SK-N-SH treated with all-trans-retinoic acid at 6 μM for 48 hours (cell line): ENCODE measurements around the gene KLHDC3.

Source experiments
- ARNTL ChIP-seq: fragments of 450-650 bp; formaldehyde crosslinking; IDR thresholded peaks from 2 replicates; pipeline ENCODE4 v1.5.0; 2020; ENCODE audit warnings: low read depth, mild to moderate bottlenecking, moderate library complexity, borderline replicate concordance
- PPARA ChIP-seq: fragments of 250-450 bp; sonication (Bioruptor Pico); IDR thresholded peaks from 2 replicates; pipeline ENCODE4 v1.5.0; 2020; ENCODE audit warnings: mild to moderate bottlenecking, borderline replicate concordance
- ZC3H10 ChIP-seq: fragments of 250-450 bp; sonication (Bioruptor Pico); IDR thresholded peaks from 2 replicates; pipeline ENCODE4 v1.5.1; 2021; ENCODE audit warnings: mild to moderate bottlenecking, moderate library complexity
- ZFP30 ChIP-seq: fragments of 450-650 bp; formaldehyde crosslinking; IDR thresholded peaks from 2 replicates; pipeline ENCODE4 v1.5.0; 2022; ENCODE audit warnings: mild to moderate bottlenecking, moderate library complexity
- ZNF70 ChIP-seq: fragments of 450-650 bp; formaldehyde crosslinking; IDR thresholded peaks from 2 replicates; pipeline ENCODE4 v1.5.0; 2020; ENCODE audit warnings: mild to moderate bottlenecking, moderate library complexity
- ZNF8 ChIP-seq: fragments of 450-650 bp; formaldehyde crosslinking; IDR thresholded peaks from 2 replicates; pipeline ENCODE4 v1.5.0; 2020; ENCODE audit warnings: mild to moderate bottlenecking, moderate library complexity
- TF ChIP-seq, protein P1 (sequence below): fragments of 250-450 bp; sonication (Bioruptor Pico); IDR thresholded peaks from 2 replicates; pipeline ENCODE4 v1.5.1; 2020; ENCODE audit warnings: low read depth, mild to moderate bottlenecking, moderate library complexity
- TF ChIP-seq, protein P2 (sequence below): fragments of 250-450 bp; sonication (Bioruptor Pico); IDR thresholded peaks from 2 replicates; pipeline ENCODE4 v1.5.0; 2020; ENCODE audit warnings: mild to moderate bottlenecking, moderate library complexity
- TF ChIP-seq, protein P3 (sequence below): fragments of 250-450 bp; sonication (Bioruptor Pico); IDR thresholded peaks from 2 replicates; pipeline ENCODE4 v1.8.0; 2020; ENCODE audit warnings: mild to moderate bottlenecking, moderate library complexity, borderline replicate concordance

DNA sequence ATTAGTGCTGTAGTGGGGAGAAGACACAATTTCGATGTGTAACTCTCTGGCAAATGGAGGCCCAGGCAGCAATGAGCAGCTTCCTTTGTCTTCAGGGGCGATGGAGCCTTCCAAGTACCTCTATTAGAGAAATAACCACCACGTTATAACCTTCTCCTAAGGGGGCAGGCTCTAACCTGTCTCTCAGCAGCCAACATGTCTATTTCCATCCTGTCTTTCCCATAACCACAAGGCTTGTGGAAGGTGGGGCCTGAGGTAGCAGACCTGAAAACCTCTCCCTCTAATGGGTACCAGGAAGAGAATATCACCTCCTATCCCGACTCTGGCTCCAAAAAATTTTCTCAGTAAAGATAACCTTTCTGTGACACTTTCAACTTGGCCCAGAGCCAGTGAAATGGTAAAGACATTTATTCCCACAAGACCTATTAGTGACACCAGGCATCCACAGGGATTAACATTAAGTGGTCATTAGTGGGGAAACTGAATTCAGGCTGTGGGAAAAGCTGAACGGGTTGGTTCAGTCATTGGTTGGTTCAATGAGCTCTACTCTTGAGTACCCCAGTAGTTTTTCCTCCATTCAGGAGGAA lies 39.0 kb upstream of the KLHDC3 start:
- no peak for TF ChIP-seq ZFP30
- TF ChIP-seq ZNF8, result no peak
- no peak for TF ChIP-seq ARNTL
- TF ChIP-seq ZC3H10 (CRISPR knock-in tag), result no peak
- TF ChIP-seq, protein P1, sequence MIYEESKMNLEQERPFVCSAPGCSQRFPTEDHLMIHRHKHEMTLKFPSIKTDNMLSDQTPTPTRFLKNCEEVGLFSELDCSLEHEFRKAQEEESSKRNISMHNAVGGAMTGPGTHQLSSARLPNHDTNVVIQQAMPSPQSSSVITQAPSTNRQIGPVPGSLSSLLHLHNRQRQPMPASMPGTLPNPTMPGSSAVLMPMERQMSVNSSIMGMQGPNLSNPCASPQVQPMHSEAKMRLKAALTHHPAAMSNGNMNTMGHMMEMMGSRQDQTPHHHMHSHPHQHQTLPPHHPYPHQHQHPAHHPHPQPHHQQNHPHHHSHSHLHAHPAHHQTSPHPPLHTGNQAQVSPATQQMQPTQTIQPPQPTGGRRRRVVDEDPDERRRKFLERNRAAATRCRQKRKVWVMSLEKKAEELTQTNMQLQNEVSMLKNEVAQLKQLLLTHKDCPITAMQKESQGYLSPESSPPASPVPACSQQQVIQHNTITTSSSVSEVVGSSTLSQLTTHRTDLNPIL (CRISPR knock-in tag), result no peak
- TF ChIP-seq, protein P2, sequence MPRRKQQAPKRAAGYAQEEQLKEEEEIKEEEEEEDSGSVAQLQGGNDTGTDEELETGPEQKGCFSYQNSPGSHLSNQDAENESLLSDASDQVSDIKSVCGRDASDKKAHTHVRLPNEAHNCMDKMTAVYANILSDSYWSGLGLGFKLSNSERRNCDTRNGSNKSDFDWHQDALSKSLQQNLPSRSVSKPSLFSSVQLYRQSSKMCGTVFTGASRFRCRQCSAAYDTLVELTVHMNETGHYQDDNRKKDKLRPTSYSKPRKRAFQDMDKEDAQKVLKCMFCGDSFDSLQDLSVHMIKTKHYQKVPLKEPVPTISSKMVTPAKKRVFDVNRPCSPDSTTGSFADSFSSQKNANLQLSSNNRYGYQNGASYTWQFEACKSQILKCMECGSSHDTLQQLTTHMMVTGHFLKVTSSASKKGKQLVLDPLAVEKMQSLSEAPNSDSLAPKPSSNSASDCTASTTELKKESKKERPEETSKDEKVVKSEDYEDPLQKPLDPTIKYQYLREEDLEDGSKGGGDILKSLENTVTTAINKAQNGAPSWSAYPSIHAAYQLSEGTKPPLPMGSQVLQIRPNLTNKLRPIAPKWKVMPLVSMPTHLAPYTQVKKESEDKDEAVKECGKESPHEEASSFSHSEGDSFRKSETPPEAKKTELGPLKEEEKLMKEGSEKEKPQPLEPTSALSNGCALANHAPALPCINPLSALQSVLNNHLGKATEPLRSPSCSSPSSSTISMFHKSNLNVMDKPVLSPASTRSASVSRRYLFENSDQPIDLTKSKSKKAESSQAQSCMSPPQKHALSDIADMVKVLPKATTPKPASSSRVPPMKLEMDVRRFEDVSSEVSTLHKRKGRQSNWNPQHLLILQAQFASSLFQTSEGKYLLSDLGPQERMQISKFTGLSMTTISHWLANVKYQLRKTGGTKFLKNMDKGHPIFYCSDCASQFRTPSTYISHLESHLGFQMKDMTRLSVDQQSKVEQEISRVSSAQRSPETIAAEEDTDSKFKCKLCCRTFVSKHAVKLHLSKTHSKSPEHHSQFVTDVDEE (CRISPR knock-in tag), result no peak
- no peak for TF ChIP-seq PPARA (CRISPR knock-in tag)
- no peak for TF ChIP-seq ZNF70 (CRISPR knock-in tag)
- TF ChIP-seq, protein P3, sequence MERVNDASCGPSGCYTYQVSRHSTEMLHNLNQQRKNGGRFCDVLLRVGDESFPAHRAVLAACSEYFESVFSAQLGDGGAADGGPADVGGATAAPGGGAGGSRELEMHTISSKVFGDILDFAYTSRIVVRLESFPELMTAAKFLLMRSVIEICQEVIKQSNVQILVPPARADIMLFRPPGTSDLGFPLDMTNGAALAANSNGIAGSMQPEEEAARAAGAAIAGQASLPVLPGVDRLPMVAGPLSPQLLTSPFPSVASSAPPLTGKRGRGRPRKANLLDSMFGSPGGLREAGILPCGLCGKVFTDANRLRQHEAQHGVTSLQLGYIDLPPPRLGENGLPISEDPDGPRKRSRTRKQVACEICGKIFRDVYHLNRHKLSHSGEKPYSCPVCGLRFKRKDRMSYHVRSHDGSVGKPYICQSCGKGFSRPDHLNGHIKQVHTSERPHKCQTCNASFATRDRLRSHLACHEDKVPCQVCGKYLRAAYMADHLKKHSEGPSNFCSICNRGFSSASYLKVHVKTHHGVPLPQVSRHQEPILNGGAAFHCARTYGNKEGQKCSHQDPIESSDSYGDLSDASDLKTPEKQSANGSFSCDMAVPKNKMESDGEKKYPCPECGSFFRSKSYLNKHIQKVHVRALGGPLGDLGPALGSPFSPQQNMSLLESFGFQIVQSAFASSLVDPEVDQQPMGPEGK, result no peak
